HG03558 (cell line): ENCODE results near the gene MAPRE2.

ENCODE experiments used
- ATAC-seq: cut with Tn5 transposase; IDR thresholded peaks from one replicate; pipeline ENCODE4 v1.9.1; 2021; ENCODE audit warnings: moderate number of reproducible peaks; ENCODE audit not compliant: unreplicated experiment; ENCODE audit errors: extremely low read depth

The MAPRE2 gene

DNA sequence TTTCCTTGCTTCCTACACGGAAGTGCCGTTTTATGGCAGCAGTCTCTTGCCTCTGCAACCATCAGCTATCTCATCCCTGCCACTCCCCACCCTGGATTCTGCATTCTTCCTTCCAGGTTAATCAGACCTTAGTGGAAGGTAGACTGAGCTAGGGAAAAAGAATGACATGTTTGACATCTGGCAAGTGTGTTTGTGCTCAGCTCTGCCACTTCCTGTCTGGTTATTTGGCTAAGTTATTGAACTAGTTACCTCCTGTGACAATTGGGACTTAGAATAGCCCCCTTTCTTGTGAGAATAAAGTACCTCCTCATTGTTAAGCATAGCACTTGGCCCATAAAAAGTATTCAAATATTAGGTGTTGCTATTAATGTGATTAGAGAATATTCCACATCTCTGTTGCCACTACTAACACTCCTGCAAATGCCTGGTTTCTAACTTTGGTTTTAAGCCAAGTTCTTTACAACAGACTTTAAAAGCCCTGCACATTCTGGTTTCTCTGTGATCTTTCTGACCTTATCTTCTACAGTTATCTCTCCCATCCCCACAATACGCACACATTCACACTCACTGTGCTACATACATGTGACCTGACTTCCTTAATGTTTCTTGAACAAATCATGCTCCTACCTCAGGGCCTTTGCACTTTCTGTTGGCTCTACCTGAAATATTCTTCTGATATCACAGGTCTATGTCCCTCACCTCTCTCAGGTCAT lies 10.8 kb upstream of the MAPRE2 start:
- ATAC-seq: no peak

DNA sequence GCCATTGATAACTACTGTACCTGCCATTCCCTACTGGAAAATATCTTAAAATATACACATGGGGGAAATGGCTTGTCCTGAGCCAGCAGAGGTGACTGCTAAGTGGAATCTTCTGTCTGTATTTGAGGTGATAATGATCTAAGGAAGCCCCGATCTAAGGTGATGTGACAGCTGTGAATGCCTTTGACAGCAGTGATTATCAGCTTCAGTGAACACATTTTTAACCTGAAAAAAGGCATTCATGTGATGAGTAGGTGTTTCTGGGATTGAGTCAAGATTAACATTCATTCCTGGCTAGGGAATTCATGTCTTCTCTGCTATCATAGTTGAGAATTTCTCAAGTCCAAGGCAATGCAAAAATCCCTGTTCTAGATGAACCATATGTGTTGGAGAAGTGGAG lies 9.1 kb upstream of the MAPRE2 start:
- no peak for ATAC-seq

DNA sequence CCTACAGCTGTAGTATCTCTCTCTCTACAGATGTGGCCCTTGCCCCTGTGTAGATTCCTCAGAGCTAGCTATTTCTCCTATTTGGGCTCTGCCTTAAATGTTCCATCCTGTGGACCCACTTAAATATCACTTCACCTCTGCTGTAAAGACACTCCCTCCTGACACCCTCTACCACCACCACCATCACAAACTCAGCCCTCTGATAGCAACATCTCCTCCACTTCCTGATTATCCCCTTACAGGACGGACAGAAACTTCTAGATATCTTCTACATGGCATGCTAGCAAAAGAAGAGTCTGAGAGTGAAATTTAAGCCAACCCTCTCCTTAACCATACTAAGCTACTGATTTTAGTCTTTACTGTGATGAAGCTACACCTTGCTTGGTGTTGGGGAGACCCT lies 3.2 kb upstream of the MAPRE2 start:
- no peak for ATAC-seq

DNA sequence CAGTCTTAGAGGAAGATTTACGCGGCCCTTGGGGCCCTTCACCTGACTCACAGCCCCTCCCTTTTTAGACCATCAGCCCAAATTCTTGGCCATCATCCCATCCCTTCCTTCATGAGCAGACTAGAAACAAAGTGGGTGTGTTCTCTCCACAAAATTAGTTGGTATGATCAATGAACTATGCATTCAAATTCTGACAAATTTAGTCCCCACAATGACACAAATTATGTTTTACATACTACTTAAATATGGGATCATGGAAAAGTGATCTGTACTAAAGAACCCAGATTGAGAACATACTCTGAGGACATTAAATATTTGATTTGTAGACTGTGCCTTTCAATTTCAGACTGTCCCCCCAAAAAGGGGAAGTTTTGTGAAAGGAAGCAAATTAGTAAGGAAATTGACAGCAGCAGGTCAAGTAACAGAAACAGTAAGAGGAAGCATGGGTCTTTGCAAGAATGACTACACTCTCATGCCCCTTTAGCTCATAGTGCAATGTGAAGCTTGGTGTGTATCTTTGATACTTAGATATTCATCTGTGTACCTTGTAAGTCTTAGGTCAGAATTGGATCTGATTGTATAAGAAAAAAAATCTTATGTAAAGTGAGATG lies 2.2 kb upstream of the MAPRE2 start:
- peak; percentile 26 for ATAC-seq

DNA sequence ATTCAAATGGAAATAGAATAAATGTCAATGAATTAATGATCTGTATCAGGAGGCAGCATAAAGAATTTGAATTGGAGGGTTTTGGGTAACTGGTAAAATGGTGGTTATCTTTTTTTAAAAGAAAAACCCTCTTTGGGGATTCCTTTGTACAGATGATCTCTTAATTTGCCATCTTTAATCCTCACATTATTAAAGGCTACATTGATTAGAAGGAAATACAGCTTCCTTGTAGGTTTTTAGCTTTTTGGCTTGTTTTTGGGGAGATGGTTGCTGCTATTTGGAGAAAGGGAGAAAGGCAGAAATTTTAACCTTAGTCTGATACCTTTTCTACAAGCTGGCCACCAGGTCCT lies 600 bp upstream of the MAPRE2 start:
- no peak for ATAC-seq

DNA sequence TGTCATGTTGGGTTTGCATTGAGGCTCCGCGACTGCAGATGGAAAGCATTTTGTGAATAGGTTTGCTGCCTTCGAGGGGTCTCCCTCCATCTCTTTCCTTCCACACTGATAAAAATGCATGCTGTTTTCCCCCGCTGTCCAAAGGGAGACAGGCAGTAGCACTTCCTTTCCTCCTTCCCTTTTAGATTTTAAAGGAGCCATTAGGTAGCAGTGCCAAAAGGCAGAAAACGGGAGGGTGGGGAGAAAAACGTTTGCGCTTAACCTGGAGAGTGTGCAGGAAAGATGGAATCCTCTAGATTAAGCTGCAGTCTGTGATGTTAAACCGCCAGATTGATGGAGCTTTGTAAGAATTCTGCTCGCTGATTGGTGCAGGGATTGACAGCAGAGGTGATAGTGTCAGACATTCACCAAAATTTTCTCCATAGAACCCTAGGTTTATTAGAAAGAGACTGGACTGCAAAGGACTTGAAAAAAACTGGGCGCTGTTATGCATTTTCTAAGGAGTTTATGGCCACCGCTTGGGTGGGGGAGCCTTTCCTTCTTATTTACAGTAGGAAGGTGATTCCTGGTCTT lies 688 bp downstream of the MAPRE2 start:
- no peak for ATAC-seq

DNA sequence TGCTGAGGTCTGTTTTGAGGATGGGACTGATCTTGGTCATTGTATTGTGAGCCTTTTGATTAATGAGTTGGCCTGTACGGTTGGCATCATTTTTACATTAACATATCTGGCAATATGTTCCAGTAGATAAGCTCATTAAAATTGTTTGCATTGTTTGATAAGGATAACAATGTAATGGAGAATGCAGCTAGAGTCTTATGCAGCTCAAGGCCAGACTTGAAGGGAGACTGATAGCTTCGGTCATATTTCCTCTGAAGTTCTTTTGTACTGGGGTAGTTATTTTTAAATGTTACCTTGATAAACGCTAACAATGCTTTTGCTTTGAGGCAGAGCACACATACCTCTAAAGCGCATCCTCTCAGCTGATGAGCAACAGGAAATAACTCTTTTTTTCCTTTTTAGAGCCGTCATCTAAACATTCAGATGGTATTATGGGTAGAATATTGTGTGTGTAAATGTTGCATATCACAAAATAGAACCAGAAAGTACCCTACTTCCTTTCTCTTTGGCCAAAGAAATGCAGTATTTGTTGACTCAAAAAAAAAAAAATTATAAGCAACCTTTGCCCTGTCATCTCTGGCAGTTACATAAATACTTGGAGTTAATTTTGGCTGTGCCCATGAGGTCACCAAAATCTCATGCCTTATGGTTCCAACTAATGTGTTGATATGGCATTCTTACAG lies 1.3 kb downstream of the MAPRE2 start:
- no peak for ATAC-seq

DNA sequence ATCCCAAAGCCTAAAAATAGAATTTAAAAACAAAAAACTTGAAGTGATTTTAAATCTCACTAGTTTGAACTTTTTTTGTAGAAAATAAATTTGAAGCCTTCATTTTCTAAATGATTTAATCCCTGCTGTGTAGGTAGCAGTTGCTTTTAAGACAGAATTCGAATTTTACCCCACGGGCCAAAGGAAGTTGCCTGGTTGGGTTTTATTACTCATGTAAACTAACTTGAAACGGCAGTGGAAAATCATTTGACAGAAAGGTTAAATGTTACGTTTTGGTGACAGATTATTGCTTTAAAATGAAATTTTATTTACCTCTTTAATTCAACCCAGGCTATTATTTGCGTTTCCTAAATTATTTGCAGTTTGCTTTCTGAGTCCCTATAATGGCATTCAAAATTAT lies 2.0 kb downstream of the MAPRE2 start:
- no peak for ATAC-seq

DNA sequence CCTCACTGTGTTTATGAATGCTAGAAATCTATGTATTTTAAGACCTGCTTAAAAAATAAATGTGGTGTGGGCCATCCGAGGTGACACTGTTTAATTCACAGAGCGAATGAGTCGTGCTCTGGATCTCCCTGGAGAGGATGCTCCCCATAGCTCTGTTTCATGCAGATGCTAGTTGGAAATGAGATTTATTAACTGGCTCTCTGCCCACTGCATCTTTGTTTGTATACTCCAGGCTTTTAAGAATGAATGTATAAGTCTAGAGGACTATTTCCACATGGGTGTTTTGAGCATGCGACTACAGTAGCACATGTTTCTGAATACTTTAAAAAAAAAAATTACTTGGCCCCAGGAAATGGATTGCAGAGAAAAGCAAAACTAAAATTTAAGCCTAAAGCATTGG lies 3.9 kb downstream of the MAPRE2 start:
- no peak for ATAC-seq

DNA sequence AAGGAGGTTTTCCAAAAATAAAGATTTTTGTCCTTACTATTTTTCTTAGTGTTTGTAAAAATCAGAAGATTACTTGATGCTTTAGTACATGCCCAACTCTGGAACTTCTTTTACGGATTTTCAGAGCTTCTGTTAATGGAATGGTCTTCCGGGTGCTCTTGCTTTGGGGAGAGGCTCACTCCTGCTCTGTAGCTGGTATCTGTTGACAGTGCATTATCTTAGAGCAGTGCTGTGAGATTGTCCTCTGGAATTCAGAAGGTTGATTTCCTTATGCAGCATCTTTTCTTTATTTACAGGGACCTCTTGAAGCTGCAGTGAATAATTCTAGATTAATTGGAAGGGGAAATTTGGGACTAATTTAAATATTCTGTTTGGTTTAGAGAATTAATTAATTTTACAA lies 4.6 kb downstream of the MAPRE2 start:
- no peak for ATAC-seq

DNA sequence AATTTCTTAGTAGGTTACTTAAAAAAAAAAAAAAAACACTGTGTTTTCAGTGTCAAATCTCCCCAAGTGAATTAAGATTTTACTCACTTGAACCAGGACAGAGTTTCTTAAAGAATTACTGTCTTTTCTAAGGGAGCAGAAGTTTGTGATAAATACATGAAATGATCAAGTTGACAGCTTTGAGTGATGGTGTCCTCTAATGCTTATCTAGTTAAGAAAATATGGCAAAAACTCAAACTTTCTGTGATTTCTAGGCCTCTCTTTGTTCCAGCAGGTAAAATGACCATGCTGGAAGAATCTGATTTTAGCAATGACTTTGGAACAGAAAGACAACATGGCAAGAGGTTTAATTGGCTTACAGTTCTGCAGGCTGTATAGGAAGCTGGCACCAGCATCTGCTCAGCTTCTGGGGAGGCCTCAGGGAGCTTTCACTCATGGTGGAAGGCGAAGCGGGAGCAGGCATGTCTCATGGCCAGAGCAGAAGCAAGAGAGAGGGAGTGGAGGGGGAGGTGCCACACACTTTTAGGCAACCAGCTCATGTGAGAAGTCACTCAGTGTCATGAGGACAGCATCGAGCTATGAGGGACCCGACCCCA lies 6.6 kb downstream of the MAPRE2 start:
- ATAC-seq: no peak

DNA sequence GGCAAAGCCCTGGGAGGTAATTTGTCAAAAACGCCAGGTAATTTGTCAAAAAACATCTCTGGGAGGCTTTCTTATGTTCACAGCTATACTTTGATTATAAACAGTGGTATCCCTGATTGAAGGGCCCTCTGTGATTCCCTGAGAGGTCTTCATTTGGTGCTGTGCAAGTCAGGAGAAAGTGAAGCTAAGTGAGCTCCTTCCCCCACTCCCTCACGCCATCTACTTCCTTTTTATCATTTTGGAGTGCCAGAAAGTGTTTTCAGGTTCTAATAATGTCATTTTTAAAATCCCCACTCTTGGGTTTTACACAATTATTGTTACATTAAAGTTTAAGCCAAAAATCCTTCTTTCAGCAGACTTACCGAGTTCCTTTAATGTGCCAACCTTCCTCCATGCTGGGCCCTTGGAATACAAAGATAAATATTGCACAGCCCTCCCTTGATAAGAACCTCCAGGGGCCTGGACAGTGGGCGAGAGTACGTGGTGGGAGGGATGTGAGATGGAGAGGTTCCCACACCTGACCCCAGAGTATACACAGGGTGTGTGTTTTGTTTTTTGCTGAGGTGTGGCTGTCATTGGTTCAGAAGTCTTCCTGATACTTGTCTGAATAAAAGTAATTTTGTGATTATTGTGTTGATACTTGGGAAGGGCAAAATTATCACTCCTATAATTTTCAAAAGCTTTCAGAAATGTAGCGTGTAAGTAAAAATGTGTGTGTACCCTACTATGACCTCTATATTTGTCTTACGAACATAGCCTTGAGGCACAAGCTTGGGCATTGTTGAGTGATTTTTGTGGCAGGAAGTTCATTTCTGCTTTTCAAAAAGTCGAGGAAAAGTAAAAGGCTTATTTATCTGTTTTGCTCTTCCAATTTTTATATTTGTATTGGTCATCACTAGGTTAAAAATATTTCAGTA lies 8.2 kb downstream of the MAPRE2 start:
- ATAC-seq: no peak

DNA sequence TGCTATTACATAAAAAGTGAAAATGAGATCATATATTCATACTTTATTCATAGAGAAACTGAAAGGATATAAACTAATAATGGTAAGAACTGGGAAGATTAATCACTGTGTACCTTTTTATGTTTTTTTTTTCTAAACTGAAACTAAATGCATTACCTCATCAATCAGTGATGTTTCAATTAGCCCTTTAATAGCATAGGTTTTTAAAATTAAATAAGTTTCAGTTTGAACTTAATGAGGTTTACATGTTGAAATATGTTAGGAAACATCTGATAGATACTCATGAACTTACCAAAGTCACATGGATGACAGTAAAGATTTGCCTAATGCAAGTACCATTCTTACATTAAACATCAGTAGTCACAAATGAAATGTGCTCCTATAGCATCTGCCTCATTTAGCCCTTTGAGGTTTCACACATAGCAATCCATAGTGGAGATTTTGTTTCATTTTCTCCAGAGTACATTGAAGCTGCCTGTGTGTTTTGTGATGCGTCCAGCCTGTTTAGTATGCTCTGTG lies 8.9 kb downstream of the MAPRE2 start:
- no peak for ATAC-seq

DNA sequence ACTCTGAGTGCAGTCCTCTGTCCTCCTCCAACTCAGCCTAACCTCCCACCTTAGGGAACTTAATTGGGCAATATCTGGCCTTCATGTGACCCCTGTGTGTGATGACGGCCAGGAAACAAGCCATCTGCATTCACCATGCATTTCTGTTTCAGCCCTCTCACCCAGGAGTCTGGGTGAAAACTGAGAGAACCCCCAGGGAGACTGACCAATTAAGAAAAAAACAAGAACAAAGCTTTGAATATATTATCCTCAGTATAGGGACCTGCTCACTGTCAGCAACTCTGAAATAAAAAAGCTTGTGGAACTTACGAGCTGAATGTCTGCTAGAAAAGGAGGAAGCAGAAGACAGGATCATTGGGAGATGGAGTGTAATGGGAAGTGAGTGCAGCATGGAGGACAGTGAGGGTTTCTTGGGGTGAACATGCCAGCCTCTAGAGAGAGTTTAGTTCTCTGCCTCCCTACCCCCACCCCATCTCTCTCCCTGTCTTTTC lies 9.5 kb downstream of the MAPRE2 start:
- ATAC-seq: no peak

DNA sequence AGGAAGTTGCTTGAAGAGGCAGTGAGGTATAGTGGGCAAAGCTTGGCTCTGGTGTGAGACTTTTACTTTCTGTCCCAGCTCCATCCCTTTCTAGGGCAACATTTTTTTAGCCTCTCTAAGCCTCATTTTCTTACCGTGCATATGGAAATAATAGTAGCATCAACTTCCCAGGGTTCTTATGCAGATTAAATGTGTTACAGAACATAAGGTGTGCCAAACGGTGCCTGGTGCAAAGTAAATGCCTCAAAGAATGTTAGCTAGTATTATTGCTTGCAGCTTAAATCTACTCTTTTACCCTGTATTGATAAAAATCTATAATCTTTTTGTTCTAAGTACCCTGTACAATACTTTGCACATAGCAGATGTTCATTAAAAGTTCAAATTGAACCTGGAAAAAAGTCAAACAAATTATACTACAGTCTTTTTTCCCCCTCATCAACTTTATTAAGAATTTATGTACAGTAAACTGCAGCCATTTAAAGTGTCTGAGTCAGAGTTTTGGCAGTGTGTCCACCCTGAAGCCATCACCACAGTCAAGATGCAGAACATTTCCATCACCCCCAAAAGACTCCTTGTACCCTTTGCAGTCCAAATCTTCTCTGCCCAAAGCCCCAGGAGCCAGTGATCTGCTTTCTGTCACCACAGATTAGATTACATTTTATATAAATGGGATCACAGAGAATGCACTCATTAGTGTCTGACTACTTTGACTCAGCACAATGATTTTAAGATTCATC lies 10.6 kb downstream of the MAPRE2 start:
- no peak for ATAC-seq

DNA sequence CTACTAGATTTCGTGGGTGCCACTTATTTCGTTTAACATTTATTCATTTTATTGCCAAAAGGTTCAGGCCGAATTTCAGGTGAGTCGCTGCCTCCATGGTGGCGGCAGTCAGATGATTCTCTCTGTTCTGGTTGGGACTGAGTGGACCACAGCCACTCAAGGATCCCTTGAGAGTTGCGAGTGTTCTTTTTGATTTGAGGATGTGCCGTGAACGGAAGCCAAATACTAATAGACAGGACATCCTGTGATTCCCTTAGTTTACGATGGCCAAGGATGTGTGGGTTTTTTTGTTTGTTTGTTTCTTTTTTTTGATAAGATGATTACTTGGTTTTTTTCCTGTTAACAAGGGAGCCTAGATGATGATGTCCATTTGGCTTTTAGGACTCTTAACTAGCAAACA lies 13.2 kb downstream of the MAPRE2 start:
- ATAC-seq: no peak

DNA sequence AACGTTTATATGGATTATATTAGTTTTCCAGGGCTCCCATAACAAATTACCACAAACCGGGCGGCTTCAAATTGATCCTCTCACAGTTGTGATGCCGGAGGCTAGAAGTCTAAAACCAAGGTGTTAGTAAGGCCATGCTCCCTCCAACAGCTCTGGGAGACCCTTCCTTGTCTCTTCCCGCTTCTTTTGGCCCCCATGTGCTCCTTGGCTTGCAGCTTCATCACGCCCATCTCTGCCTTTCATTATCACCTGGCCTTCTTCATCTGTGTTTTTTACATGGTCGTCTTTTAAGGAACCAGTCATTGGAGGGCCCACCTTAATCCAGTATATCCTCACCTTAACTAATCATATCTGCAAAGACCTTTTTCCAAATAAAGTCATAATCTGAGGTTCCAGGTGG lies 13.9 kb downstream of the MAPRE2 start:
- no peak for ATAC-seq

DNA sequence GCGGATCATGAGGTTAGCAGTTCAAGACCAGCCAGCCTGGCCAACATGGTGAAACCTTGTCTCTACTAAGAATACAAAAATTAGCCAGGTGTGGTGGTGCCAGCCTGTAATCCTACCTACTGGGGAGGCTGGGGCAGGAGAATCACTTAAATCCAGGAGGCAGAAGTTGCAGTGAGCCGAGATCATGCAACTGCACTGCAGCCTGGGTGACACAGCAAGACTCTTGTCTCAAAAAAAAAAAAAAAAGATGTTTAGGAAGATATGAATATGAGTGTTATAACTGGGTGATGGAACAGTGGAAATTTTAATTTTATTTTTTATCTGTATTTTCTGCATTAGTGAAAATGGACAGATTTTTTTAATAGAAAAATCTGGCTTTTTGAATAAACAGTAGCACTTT lies 14.5 kb downstream of the MAPRE2 start:
- no peak for ATAC-seq

DNA sequence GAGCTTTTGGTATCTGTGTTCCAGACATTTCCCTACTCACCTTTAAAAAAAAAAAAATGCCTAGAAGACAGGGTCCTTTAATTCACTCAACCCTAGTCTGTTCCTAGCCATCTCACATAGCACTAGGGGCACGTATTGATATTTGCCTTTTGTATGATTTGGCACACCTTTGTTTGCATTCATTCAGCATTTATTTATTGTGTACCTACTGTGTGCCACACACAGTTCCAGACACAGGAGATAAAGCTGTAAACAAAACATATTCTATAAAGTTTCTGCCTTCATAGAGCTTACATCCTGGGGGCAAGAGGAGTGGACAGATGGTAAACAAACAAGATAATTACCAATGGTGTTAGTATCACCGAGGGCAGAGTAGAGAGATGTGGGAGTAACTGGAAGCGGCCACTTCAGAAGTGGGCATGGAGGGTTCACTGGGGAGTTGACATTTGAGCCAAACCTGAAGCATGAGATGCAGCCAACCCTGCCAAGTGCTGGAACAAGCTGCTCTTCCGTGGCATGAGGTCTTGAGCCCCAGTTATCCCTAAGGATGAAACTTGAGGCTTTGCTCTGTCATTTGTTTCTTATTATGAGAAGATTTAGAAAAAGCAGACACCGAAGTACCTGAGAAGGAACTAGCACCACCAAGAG lies 18.2 kb downstream of the MAPRE2 start:
- no peak for ATAC-seq
